ENCODE measurements around the gene PTPRCAP.

PTPRCAP gene

DNA sequence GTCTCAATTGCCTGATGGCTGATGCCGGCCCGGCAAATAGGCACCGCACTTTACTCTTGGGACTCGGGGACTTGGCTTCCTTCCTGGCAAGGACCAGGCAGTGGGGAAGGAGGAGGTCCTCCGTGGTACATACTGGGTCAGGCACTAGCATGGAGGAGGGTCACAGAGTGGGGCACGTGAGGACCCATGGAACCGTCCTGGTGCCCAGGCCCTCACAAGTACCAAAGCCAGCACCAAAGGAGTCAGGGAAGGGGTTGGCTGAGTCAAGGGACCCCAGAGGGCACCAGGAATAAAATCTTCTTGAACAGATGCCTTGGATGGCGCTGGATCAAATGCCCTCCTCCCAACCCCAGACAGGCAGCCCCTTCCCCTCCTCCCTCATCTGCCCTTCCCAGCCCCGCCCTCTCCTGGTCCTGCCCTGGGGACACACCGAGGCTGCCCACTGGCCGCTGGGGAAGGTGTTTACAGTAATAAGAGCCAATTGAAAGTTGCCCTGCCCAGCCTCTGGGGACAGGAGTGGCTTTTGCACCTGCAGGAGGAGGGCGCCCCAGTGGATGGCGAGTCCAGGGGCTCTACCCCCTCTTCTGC, 27.6 kb downstream of the PTPRCAP start:
- TF ChIP-seq, protein P1, sequence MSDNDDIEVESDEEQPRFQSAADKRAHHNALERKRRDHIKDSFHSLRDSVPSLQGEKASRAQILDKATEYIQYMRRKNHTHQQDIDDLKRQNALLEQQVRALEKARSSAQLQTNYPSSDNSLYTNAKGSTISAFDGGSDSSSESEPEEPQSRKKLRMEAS (IDR thresholded peaks at IDR 0.05; ENCODE audit: low read depth, low read length), result no peak; the same call in 1 of the 2 replicates
- no peak for TF ChIP-seq POLR2A (IDR thresholded peaks at IDR 0.05; ENCODE audit: extremely low read depth, insufficient read length)
- peak; percentile 54 for TF ChIP-seq MYC (IDR thresholded peaks at IDR 0.05; ENCODE audit: low read depth, low read length)
- TF ChIP-seq, protein P2, sequence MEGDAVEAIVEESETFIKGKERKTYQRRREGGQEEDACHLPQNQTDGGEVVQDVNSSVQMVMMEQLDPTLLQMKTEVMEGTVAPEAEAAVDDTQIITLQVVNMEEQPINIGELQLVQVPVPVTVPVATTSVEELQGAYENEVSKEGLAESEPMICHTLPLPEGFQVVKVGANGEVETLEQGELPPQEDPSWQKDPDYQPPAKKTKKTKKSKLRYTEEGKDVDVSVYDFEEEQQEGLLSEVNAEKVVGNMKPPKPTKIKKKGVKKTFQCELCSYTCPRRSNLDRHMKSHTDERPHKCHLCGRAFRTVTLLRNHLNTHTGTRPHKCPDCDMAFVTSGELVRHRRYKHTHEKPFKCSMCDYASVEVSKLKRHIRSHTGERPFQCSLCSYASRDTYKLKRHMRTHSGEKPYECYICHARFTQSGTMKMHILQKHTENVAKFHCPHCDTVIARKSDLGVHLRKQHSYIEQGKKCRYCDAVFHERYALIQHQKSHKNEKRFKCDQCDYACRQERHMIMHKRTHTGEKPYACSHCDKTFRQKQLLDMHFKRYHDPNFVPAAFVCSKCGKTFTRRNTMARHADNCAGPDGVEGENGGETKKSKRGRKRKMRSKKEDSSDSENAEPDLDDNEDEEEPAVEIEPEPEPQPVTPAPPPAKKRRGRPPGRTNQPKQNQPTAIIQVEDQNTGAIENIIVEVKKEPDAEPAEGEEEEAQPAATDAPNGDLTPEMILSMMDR (IDR thresholded peaks at IDR 0.05; ENCODE audit: low read depth, low read length), result no peak
- peak overlapping the region; percentile 63 for H3K4me3 ChIP-seq (ENCODE audit: low read depth, low read length)
- DNase-seq (ENCODE audit: low read depth), result peak; percentile 74

DNA sequence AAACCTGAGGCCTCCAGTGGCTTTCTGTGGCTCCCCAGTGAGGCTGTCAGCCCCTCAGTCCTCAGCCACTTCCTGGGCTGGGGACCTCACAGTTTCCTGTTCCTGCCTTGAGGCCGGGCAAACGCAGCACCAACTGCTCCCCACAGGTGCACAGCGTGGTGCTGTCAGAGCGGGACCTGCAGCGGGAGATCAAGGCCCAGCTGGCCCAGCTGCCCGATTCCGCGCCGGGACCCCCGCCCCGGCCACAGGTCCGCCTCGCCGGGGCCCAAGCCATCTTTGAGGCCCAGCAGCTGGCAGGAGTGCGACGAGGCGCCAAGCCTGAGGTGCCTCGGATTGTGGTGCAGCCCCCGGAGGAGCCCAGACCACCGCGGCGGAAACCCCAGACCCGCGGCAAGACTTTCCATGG, 28.2 kb downstream of the PTPRCAP start:
- TF ChIP-seq POLR2A (IDR thresholded peaks at IDR 0.05; ENCODE audit: extremely low read depth, insufficient read length), result peak; percentile 69
- TF ChIP-seq, protein P2 (IDR thresholded peaks at IDR 0.05; ENCODE audit: low read depth, low read length), result no peak
- TF ChIP-seq, protein P1 (IDR thresholded peaks at IDR 0.05; ENCODE audit: low read depth, low read length), result peak; percentile 68
- TF ChIP-seq MYC (IDR thresholded peaks at IDR 0.05; ENCODE audit: low read depth, low read length), result peak; percentile 71
- DNase-seq (ENCODE audit: low read depth), result peak; percentile 92

DNA sequence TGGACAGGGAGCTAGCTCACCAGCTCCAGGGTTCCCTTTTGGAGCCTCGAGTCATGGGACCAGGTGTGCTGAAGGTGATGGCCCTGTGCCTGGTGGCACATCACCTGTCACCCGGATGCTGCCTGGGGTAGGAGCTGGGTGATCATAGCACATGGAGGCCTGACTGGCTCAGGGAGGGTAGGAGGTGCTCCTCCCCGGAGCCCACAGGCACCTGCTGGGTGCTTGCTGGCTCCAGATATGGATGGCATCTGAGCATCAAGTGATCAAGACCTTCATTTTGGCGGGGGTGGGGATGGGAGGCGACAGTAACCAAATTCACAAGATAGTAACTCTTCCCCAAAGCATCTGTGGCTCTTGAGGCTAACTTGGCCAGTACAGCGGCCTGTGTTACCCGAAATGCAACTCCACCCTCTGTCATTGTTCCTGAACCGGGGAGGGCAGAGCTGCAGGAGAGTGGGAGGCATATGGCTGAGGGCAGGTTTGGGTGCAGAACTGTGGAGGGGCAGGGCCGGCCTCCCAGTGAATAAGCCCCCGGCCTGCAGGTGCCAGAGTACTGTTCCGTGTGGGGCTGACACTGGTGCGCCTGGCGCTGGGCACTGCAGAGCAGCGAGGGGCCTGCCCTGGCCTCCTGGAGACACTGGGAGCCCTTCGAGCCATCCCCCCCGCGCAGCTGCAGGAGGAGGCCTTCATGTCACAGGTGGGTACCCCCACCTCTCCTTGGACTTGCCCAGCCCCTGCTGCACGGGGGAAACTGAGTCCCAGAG, 28.9 kb downstream of the PTPRCAP start:
- DNase-seq (ENCODE audit: low read depth), result peak; percentile 62
- TF ChIP-seq, protein P1 (IDR thresholded peaks at IDR 0.05; ENCODE audit: low read depth, low read length), result no peak
- TF ChIP-seq MYC (IDR thresholded peaks at IDR 0.05; ENCODE audit: low read depth, low read length) (no peak), POLR2A (IDR thresholded peaks at IDR 0.05; ENCODE audit: extremely low read depth, insufficient read length) (no peak)
- TF ChIP-seq, protein P2 (IDR thresholded peaks at IDR 0.05; ENCODE audit: low read depth, low read length), result no peak
- H3K4me3 ChIP-seq (ENCODE audit: low read depth, low read length), result peak overlapping the region; percentile 63

More for the DNA sequence above, 28.2 kb downstream of the PTPRCAP start:
- H3K4me3 ChIP-seq (ENCODE audit: low read depth, low read length), result peak overlapping the region; percentile 63

DNA sequence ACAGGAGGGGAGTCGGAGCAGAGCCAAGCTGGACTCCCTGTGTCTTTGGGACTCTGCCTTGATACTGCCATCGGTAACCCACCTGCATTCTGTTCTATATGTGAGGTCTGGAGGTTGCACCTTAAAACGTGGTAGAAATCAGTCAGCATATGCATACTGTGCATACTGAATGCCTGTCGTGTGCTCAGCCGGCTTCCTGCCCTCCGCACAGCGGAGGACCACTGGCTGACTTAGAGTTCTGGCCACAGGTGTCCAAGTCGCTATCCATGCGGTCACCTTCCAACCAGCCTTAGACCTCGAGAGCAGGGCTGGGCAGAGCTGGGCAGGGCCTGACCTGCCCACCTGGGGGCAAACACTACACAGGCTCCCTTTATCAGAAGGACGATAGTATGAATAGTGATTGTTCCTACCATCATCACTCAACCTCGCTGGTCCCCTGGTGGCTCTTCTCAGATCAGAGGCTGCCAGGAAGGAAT, 29.8 kb downstream of the PTPRCAP start:
- no peak overlapping the region for H3K4me3 ChIP-seq (ENCODE audit: low read depth, low read length)
- TF ChIP-seq MYC (IDR thresholded peaks at IDR 0.05; ENCODE audit: low read depth, low read length), result no peak
- TF ChIP-seq, protein P2 (IDR thresholded peaks at IDR 0.05; ENCODE audit: low read depth, low read length), result no peak
- TF ChIP-seq POLR2A (IDR thresholded peaks at IDR 0.05; ENCODE audit: extremely low read depth, insufficient read length), result no peak
- DNase-seq (ENCODE audit: low read depth), result no peak

DNA sequence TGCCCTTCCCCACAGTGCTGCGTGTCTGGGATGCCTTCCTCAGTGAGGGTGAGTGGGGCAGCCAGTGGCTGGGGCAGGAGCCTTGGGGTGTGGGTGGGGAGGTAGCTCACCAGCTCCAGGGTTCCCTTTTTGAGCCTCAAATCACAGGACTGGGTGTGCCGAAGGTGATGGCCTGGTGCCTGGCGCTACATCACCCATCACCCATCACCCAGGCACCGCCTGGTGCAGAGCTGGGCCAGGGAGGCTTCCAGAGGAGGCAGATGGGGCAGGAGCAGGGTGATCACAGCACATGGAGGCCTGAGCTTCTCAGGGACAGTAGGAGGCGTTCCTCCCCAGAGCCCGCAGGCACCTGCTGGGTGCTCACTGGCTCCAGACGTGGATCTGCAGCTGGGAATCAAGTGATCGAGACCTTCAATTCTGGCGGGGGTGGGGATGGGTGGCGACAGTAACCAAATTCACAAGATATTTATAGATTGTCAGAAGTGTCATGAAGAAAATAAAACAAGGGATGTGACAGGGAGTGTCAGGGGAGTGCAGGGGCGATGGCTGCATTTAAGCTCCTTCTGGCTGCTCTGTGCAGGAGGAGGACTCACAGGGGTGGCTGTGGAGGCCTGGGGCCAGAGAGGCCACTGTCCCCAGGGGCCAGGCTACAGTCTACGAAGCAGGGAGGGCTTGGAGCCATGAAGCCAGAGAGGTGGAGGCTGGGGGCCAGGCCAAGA, 30.4 kb downstream of the PTPRCAP start:
- DNase-seq (ENCODE audit: low read depth), result no peak
- no peak overlapping the region for H3K4me3 ChIP-seq (ENCODE audit: low read depth, low read length)
- TF ChIP-seq, protein P2 (IDR thresholded peaks at IDR 0.05; ENCODE audit: low read depth, low read length), result no peak
- TF ChIP-seq POLR2A (IDR thresholded peaks at IDR 0.05; ENCODE audit: extremely low read depth, insufficient read length) (no peak), MYC (IDR thresholded peaks at IDR 0.05; ENCODE audit: low read depth, low read length) (peak; percentile 24; the same call in 1 of the 2 replicates)
- TF ChIP-seq, protein P1 (IDR thresholded peaks at IDR 0.05; ENCODE audit: low read depth, low read length), result peak; percentile 10; the same call in 1 of the 2 replicates

Measured in NB4 (cell line).